Endothelial cell of umbilical vein (primary cell): ENCODE measurements around the gene NRCAM.

Experiments
- CTCF ChIP-seq, 2 donors: IDR thresholded peaks; 1 replicate in 1 of 2; 2 replicates in 1 of 2; pipeline ENCODE4 v1.5.1; 2011; ENCODE audit warnings: low read length in 2 of 2, mild to moderate bottlenecking in 2 of 2, moderate library complexity in 2 of 2, control low read depth in 1 of 2, inconsistent platforms in 1 of 2, low read depth in 1 of 2; ENCODE audit not compliant: insufficient read depth in 1 of 2; ENCODE audit errors: extremely low read depth in 1 of 2
- EZH2 ChIP-seq: IDR thresholded peaks from 2 replicates; pipeline ENCODE4 v1.6.1; 2012; ENCODE audit warnings: borderline replicate concordance, low read depth, mild to moderate bottlenecking, moderate library complexity, low read length, inconsistent platforms; ENCODE audit not compliant: severe bottlenecking
- FOS ChIP-seq: IDR thresholded peaks from 2 replicates; pipeline ENCODE4 v1.6.1; 2011; ENCODE audit warnings: mild to moderate bottlenecking, low read length, moderate library complexity, borderline replicate concordance; ENCODE audit not compliant: insufficient read depth
- JUN ChIP-seq: IDR thresholded peaks from 2 replicates; pipeline ENCODE4 v1.6.1; 2011; ENCODE audit warnings: borderline replicate concordance, low read depth; ENCODE audit not compliant: insufficient read length, insufficient read depth
- POLR2AphosphoS5 ChIP-seq: IDR thresholded peaks from 2 replicates; pipeline ENCODE4 v1.6.1; 2012; ENCODE audit warnings: low read depth, mild to moderate bottlenecking, control low read depth, low read length, moderate library complexity; ENCODE audit not compliant: insufficient read depth

GRCh38 chr7:108282427-108282996 is 173.7 kb downstream of the NRCAM start:
- no peak for TF ChIP-seq CTCF (IDR thresholded peaks at IDR 0.05; ENCODE audit: extremely low read depth in 1 of 2, insufficient read depth in 1 of 2, low read depth in 1 of 2, low read length in 2 of 2)
- no peak for TF ChIP-seq POLR2AphosphoS5
- peak; percentile 12 for TF ChIP-seq FOS
- TF ChIP-seq EZH2: no peak
- no peak for TF ChIP-seq JUN
